Activated naive CD8-positive, alpha-beta T cell treated with anti-CD3 and anti-CD28 coated beads, Interleukin-2, amount 10 ng/mL, durations not matched to agents 7 days and 5 days (primary cell): ENCODE results near the gene AKAP6. TPM values are rescaled to one million over a fixed set of nuclear protein-coding genes. Genes with fewer than 3 reads are reported as not detected.

Source experiments
- ATAC-seq: fragments of 150-1000 bp; cut with Tn5 transposase; one replicate; pipeline ENCODE4 v1.10.0; 2021; ENCODE audit warnings: low read depth, moderate library complexity
- POLR2A ChIA-PET: fragments of 350-600 bp; sonication (Branson Sonifier 250); formaldehyde crosslinking; loops from one replicate; lab custom pipeline; 2021; ENCODE audit warnings: antibody characterized with exemption; lab: Charles Lee
- DNase-seq: peaks from one replicate; pipeline ENCODE4 v3.0.0; 2021
- H3K27ac Mint-ChIP-seq: one replicate; pipeline ENCODE4 v1.8.0; 2022; ENCODE audit warnings: mild to moderate bottlenecking, mixed read lengths
- H3K27me3 Mint-ChIP-seq: one replicate; pipeline ENCODE4 v1.8.0; 2022; ENCODE audit warnings: mild to moderate bottlenecking, moderate library complexity, mixed read lengths
- H3K36me3 Mint-ChIP-seq: one replicate; pipeline ENCODE4 v1.8.0; 2021; ENCODE audit warnings: mild to moderate bottlenecking, mixed read lengths
- H3K4me1 Mint-ChIP-seq: one replicate; pipeline ENCODE4 v1.8.0; 2021; ENCODE audit warnings: mixed read lengths
- H3K4me3 Mint-ChIP-seq: one replicate; pipeline ENCODE4 v1.8.0; 2022; ENCODE audit warnings: mild to moderate bottlenecking, moderate library complexity, mixed read lengths
- H3K9me3 Mint-ChIP-seq: one replicate; pipeline ENCODE4 v1.8.0; 2021; ENCODE audit warnings: mixed read lengths
- total RNA-seq, 2 experiments: library from RNA; stranded (reverse); gene quantifications; one replicate each; pipeline ENCODE4 v1.2.3, GENCODE V29; 2021

AKAP6 gene
- total RNA-seq, 2 experiments from 2014 or later = 1.00 to 1.8 TPM

GRCh38 chr14:32683679-32684078 is 354.6 kb downstream of the AKAP6 start:
- H3K4me3 Mint-ChIP-seq = no peak overlapping the region
- no peaks in the 10 kb centered on the region for H3K9me3 Mint-ChIP-seq
- H3K27me3 Mint-ChIP-seq = peaks cover 2% of the 10 kb centered on the region
- no peaks in the 10 kb centered on the region for H3K36me3 Mint-ChIP-seq
- H3K27ac Mint-ChIP-seq = no peak overlapping the region
- POLR2A ChIA-PET = no interaction called here
- DNase-seq = no peak
- H3K4me1 Mint-ChIP-seq = no peaks in the 10 kb centered on the region
- ATAC-seq = no peak

DNA sequence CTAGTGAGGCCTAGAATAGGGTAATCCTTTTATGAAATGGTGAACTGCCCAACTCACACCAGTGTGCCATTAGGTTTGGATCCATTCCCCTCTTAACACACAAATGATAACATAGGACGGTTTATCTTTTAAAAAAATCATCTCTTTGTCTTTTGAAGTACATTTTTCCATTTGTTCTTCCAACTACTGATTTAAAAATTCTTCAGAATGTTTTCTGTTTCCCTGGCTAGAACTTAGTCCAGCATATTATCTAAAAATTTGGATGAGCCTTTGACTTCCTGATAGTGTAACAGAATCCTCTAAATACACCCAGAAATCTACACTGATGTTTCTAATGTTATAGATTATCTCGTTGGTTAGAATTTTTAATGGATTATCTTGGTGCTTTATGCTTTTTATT is 359.8 kb downstream of the AKAP6 start:
- DNase-seq = no peak
- Mint-ChIP-seq H3K4me1 (no peaks in the 10 kb centered on the region), H3K27me3 (peaks cover 2% of the 10 kb centered on the region), H3K9me3 (no peaks in the 10 kb centered on the region), H3K27ac (no peak overlapping the region), H3K4me3 (no peak overlapping the region), H3K36me3 (no peaks in the 10 kb centered on the region)
- POLR2A ChIA-PET = no interaction called here
- ATAC-seq = no peak

DNA sequence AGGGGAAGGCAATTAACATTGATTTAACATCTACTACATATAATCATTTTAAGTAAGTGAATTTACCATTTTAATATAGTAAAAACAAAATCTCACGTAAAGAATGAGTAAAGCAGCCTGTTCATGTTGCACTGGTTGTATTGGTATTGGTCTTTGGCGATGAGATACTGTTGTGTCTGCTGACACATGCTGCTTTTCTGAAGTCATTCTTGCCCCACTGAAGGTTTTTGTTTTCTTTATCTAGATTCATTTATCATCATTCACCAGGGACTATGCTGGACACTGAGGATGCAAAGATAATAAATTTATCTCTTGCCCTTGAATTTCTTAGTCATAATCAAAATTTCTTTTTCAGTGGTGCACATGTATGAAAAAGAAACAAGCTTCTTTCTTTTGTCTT is 363.3 kb downstream of the AKAP6 start:
- DNase-seq (no peak), ATAC-seq (no peak)
- no peaks in the 10 kb centered on the region for H3K9me3 Mint-ChIP-seq
- no peak overlapping the region for H3K4me3 Mint-ChIP-seq
- POLR2A ChIA-PET = no interaction called here
- no peak overlapping the region for H3K27ac Mint-ChIP-seq
- H3K36me3 Mint-ChIP-seq = no peaks in the 10 kb centered on the region
- peaks cover 2% of the 10 kb centered on the region for H3K4me1 Mint-ChIP-seq
- H3K27me3 Mint-ChIP-seq = no peaks in the 10 kb centered on the region

DNA sequence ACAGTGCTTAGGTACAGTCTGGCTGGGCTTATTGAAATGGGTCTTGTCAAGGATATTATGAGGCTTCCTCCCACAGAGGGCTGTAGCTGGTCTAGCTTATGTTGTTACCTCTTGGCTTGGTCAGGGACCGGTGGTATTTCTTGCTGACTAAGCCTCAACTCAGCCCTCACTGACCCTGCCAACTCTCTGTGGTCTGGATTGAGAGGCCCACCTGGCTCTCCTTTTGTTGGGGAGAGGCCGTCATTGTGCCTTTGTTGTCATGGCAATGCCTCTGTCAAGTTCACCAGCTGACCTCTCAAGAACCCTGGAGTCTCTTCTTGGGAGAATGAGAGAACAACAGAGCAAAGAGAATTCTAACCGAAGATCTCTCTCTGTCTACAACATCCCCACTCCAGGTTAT is 364.0 kb downstream of the AKAP6 start:
- Mint-ChIP-seq H3K4me3 (no peak overlapping the region), H3K36me3 (no peaks in the 10 kb centered on the region), H3K4me1 (peaks cover 2% of the 10 kb centered on the region), H3K9me3 (no peaks in the 10 kb centered on the region), H3K27ac (no peak overlapping the region), H3K27me3 (no peaks in the 10 kb centered on the region)
- DNase-seq = no peak
- ATAC-seq = no peak
- POLR2A ChIA-PET = no interaction called here

DNA sequence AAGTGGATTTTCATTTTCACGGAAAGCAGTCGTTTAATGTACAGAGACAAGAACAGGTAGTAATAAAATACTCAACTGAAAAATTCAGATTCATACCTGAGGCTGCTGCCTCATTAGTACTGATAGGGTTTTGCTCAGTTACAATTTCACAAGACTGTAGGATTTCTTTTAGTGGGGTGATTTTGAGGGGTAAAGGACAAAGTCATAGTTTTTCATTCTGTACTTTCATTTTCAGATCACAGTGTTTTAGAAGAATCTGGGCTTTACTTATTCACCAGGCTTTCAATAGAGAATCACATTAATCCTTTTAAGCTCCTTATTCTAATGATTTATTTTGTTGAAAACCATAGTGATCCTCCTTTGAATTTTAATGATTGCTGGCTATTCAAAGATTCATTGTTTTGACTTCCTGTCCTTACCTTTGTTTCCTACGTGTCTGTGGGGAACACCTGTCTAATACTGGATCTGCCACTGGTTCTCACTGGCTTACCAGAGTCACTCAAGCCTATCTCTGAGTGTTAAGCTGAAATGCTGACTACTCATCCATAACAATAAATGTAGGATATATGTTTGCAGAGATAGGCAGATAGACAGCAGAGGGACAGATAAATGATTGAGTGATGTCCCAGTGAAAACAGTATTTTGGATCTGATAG is 365.8 kb downstream of the AKAP6 start:
- Mint-ChIP-seq H3K4me1 (peaks cover 2% of the 10 kb centered on the region), H3K27me3 (no peaks in the 10 kb centered on the region), H3K36me3 (no peaks in the 10 kb centered on the region), H3K4me3 (no peak overlapping the region), H3K9me3 (no peaks in the 10 kb centered on the region), H3K27ac (no peak overlapping the region)
- ATAC-seq (no peak), DNase-seq (no peak)
- POLR2A ChIA-PET = no interaction called here

DNA sequence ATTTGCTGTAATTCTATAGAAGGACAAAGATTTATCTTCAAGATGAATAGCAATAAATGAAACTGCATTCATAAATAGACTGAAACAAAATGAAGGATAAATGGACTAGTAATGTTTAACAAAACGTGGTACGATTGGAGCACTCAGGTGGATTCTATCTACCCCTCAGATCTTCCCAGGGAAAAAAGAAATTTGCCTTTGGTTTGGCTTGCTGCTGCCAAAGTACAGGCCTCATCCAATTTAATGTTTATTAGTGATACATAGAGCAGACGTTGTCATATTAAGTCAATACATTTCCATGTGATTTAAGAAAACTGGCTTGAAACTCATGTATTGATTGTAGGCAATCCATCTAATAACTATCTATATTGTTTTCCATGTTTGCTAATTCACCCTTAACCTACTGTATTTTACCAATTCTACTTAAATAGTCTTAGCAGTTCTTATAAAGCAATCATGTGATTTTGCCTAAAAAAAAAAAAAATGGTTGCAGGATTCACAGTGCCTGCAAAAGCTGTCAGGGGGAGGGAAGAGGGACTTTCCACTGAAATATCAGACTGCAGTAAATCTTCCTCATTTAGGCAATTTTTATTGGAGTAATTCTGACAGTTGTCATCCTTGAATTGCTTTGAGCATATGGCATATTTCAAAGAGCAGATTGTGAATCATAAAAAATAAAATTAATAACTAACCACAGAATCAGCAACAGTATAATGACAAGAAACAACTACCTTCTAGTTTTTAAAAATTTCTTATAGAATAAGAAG is 367.4 kb downstream of the AKAP6 start:
- Mint-ChIP-seq H3K4me1 (peaks cover 2% of the 10 kb centered on the region), H3K27me3 (no peaks in the 10 kb centered on the region), H3K36me3 (no peaks in the 10 kb centered on the region), H3K4me3 (no peak overlapping the region), H3K27ac (no peak overlapping the region), H3K9me3 (no peaks in the 10 kb centered on the region)
- no peak for ATAC-seq
- no peak for DNase-seq
- POLR2A ChIA-PET = no interaction called here

GRCh38 chr14:32697114-32697513 is 368.0 kb downstream of the AKAP6 start:
- H3K9me3 Mint-ChIP-seq = no peaks in the 10 kb centered on the region
- no peak for DNase-seq
- POLR2A ChIA-PET = no interaction called here

GRCh38 chr14:32697704-32698103 is 368.6 kb downstream of the AKAP6 start:
- Mint-ChIP-seq H3K36me3 (no peaks in the 10 kb centered on the region), H3K4me3 (no peak overlapping the region), H3K9me3 (no peaks in the 10 kb centered on the region), H3K27ac (no peak overlapping the region), H3K4me1 (peaks cover 2% of the 10 kb centered on the region), H3K27me3 (no peaks in the 10 kb centered on the region)
- DNase-seq (no peak), ATAC-seq (no peak)
- POLR2A ChIA-PET = no interaction called here

More at GRCh38 chr14:32697114-32697513, 368.0 kb downstream of the AKAP6 start:
- Mint-ChIP-seq H3K4me3 (no peak overlapping the region), H3K4me1 (peaks cover 2% of the 10 kb centered on the region), H3K27ac (no peak overlapping the region), H3K27me3 (no peaks in the 10 kb centered on the region), H3K36me3 (no peaks in the 10 kb centered on the region)
- ATAC-seq = no peak

DNA sequence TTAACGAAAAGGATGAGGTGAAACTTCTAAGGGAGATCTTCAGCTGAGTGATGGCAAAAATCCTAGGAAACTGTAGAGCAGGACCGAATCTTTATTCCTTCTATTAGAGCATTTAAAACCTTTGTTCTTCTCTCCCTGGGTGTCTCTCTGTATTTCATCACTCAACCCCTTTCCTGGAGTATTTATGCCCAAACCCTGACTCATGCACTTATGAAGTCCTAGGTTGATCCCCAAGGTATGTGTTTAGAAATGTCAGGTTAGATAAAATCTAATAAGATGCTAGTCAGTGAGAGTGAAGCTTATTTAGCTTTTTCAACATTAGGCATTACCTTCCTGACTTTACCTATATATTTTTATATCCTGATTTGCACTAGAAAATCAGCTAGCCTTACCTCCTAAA is 369.7 kb downstream of the AKAP6 start:
- POLR2A ChIA-PET = no interaction called here
- ATAC-seq = no peak

GRCh38 chr14:32701475-32701874 is 372.4 kb downstream of the AKAP6 start:
- Mint-ChIP-seq H3K36me3 (no peaks in the 10 kb centered on the region), H3K27ac (no peak overlapping the region)
- POLR2A ChIA-PET = no interaction called here

More for the DNA sequence above, 369.7 kb downstream of the AKAP6 start:
- H3K27me3 Mint-ChIP-seq = no peaks in the 10 kb centered on the region
- no peak overlapping the region for H3K4me3 Mint-ChIP-seq
- no peak for DNase-seq
- peaks cover 2% of the 10 kb centered on the region for H3K4me1 Mint-ChIP-seq
- no peaks in the 10 kb centered on the region for H3K9me3 Mint-ChIP-seq
- H3K27ac Mint-ChIP-seq = no peak overlapping the region
- H3K36me3 Mint-ChIP-seq = no peaks in the 10 kb centered on the region

GRCh38 chr14:32702088-32702487 is 373.0 kb downstream of the AKAP6 start:
- H3K4me3 Mint-ChIP-seq = no peak overlapping the region
- H3K9me3 Mint-ChIP-seq = no peaks in the 10 kb centered on the region
- DNase-seq = no peak
- no peaks in the 10 kb centered on the region for H3K36me3 Mint-ChIP-seq
- POLR2A ChIA-PET = no interaction called here
- ATAC-seq = no peak
- no peaks in the 10 kb centered on the region for H3K4me1 Mint-ChIP-seq
- H3K27me3 Mint-ChIP-seq = peaks cover 2% of the 10 kb centered on the region
- H3K27ac Mint-ChIP-seq = no peak overlapping the region

More at GRCh38 chr14:32701475-32701874, 372.4 kb downstream of the AKAP6 start:
- Mint-ChIP-seq H3K9me3 (no peaks in the 10 kb centered on the region), H3K4me1 (no peaks in the 10 kb centered on the region), H3K27me3 (peaks cover 2% of the 10 kb centered on the region), H3K4me3 (no peak overlapping the region)
- ATAC-seq (no peak), DNase-seq (no peak)

DNA sequence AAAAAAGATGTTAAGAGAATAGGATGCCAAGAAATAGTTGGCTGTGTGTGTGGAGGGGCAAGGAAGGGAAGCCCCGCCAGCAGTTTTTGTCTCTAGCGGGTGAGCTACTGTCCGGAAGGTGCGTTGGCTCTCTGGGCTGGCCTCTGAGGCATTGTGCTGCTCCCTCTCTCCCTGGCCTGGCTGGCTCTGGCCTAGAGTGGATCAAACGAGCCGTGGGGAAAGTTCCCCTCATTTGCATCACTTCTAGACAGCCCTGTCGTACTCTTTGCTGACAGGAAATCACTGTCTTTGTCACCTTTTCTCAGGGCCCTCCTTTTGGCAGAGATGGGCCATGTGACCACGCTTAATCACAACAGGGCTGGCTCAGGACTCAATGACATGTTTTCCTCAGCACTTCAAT is 373.5 kb downstream of the AKAP6 start:
- Mint-ChIP-seq H3K27me3 (peaks cover 2% of the 10 kb centered on the region), H3K4me3 (no peak overlapping the region), H3K27ac (no peak overlapping the region), H3K9me3 (no peaks in the 10 kb centered on the region), H3K4me1 (no peaks in the 10 kb centered on the region), H3K36me3 (no peaks in the 10 kb centered on the region)
- POLR2A ChIA-PET = no interaction called here
- no peak for ATAC-seq
- no peak for DNase-seq

GRCh38 chr14:32703183-32703621 is 374.1 kb downstream of the AKAP6 start:
- H3K9me3 Mint-ChIP-seq = no peaks in the 10 kb centered on the region
- DNase-seq (no peak), ATAC-seq (no peak)
- no peaks in the 10 kb centered on the region for H3K36me3 Mint-ChIP-seq
- no peak overlapping the region for H3K4me3 Mint-ChIP-seq
- POLR2A ChIA-PET = no interaction called here
- H3K27me3 Mint-ChIP-seq = peaks cover 2% of the 10 kb centered on the region
- no peak overlapping the region for H3K27ac Mint-ChIP-seq
- no peaks in the 10 kb centered on the region for H3K4me1 Mint-ChIP-seq
